NCI-H128 (cell line): ENCODE results near the gene ZCCHC3.
"Not testable (repeated sequence)": the region's sequence is repeated elsewhere in the genome, so short reads cannot be mapped to it uniquely, and the experiment has no call there.

Experiments
- DNase-seq: peaks from one replicate; lab custom pipeline; 2025; ENCODE audit not compliant: unreplicated experiment; lab: John Stamatoyannopoulos, UW

Gene ZCCHC3

DNA sequence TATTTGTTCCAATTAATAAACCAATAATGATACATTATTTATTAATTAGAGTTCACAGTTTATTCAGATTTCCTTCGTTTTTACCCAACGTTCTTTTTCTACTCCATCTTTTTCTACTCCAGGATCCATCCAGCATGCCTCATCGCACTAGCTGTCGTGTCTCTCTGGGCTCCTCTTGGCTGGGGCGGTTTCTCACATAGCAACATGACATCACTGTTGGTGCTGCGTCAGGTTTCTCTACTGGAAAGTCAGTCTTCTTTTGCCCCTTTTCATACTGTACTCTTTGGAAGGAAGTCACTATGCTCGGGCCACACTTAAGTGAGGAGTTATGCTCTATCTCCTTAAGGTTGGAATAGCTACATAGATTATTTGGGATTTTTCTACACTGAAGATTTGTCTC is 14.2 kb downstream of the ZCCHC3 start:
- DNase-seq, result no peak

DNA sequence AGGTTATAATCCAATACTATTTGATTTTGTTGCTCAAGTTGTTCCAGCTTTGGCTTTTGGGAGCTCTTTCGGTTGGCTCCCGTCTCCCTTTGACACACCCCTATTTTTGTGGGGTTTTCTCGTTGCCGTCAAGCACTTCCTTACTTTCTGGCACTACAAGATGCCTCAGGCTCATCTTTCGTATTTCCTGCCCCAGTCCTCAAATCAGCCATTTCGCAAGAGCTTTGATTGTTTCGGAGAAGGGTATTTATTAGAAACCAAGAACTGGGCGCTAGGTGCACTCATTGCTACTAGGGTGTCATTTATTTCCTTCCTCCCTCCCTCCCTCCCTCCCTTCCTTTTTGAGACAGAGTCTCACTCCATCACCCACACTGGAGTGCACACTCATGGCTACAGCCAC is 14.7 kb downstream of the ZCCHC3 start:
- DNase-seq, result no peak

DNA sequence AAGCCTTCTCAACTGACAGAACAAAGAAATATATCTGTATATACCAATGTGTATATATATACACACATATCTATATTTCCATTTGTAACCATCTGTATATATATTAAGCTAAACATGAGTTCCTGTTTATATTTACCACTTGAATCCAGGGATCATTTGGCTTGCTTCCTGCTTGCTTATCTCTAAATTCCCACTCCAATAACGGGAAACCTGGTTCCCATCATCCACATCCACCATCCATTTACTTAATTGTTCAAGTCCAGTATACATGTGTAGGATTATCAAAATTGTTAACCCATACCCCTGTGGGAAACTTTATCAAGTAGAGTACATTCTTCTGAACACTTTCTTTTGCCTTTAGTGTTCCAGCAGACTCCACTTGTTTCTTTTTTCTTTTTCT is 15.5 kb downstream of the ZCCHC3 start:
- no peak for DNase-seq

DNA sequence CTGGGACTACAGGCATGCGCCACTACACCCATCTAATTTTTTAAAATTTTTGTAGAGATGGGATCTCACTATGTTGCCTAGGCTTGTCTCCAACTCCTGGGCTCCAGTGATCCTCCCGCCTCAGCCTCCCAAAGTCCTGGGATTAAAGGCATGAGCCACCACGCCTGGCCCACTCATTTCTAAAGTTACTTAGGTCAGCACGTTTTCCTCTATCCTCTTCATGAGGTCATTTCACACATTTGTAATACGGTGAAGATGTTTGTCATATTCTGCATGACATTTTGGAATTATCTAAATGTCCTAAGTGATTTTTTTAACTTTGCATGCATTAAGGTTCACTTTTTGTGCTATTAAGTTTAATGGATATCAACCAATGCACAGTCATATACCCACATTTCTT is 16.0 kb downstream of the ZCCHC3 start:
- DNase-seq, result no peak

DNA sequence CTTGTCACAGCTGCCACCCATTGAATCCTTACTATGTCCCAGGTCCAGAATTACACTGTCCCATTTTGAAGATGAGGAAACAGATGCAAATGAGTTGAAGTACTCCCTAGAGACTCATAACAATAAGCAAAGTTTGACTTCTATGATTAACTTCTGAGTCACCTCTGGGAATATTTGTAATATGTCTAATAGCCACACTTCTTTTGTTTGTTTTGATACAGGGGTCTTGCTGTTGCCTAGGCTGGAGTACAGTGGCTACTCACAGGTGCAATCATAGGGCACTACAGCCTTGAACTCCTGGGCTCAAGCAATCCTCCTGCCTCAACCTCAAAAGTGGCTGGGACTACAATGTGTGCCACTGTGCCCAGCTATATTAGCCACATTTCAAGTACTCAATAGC is 16.6 kb downstream of the ZCCHC3 start:
- DNase-seq, result no peak

DNA sequence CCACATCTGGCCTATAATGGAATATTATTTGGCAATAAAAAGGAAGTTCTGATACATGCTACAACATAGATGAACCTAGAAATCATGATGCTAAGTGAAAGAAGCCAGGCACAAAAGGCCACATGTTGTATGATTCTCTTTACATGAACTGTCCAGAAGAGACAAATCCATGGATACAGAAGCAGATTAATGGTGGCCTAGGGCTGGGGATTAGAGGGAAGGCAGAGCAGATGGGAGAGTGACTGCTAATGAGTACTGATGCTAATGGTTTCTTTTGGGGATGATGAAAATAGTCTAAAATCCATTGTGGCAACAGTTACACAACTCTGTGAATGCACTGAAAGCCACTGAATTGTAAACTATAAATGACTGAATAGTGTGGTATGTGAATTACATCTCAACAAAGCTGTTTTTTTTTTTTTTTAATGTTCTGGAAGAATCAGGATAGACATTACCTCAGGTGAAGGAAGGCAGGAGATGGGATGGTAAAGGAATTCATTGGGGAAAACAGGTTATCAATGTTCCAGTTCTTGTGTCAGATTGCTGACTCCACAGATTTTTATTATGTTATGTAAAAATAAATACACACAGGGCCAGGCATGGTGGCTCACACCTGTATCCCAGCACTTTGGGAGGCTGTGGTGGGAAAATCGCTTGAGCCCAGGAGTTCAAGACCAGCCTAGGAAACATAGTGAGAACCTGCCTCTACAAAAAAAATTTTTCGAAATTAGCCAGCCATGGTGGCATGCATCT is 19.1 kb downstream of the ZCCHC3 start:
- no peak for DNase-seq

DNA sequence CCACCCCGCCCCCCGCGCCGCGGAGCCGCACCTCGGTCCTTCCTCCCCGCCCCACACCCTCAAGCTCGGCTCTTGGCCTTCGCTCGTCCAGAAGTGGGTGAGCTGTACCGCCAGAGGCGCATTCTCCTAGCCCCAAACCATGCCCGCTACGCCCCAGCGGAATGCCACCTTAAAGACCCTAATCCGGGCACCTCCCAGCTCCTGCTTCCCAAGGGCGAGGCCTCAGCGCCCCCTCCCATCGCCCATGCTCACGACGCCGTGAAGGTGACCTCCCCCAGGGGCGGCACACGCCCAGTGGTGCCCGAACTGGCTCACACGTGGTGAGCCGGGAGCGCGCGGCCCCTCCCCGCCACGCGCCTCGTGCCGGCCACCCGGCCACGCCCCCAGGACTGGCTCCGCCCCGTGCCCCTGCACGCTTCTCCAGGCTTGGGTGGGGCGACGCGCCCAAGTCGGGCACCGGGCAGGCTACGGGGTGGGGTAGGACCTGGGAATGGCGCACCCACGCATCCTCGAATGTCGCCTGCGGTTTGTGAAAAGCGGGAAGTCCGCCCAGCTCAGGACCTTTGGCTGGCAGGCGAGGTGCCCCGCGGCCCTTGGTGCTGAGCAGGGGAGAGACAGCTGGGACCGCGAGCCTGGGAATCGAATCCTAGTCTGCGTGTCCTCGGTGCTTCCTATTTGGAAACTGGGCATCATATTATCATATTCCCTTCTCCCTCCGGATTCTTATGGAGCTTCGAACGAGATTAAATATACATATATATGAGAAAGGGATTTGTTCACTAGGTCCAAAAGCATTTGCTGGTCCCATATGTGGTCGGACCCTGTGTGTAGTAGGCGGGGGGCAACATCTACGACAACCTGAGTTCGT is 27.0 kb downstream of the ZCCHC3 start:
- peak; percentile 72 for DNase-seq

DNA sequence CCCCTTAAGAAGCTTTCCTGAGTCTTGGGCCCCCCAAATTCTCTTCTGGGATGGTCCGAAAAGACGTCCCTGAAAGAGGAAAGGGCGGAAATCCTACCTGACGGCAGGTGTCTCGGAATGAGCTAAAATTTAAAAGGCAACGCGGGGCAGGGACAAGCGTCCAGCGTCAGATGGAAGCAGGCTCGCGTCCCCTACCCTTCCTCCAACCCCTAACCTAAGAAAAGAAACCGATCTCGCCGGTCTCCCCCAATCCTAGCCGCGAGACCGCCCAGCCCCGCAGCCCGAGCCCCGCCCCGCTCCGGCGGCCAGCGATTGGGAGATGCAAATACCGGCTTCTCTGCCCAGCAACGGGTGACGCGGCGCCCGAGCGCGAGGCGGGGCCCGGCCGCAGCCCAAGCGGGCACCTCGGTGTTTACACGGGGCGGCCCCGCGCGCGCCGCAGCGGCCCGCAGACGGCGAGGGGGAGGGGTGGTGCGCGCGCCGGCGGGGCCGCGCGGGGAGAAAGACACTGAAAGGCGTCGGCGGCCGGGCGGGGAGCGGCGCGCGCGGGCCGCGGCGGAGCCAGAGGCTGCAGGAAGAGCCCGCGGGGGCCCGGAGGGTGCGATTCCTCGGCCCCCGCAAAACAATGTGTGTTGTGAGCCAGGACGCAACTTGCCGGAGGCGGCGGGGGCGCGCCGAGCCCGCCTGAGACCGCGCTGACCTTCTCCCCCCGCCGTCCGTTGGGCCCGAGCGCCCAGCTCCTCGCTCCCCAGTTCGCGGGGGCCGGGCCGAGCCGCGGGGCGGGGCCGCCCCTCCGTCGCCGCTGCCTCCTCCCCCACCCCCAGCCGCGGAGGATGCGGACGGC is 27.9 kb downstream of the ZCCHC3 start, which contains the start of gene SOX12:
SOX12 (plus strand) TSS at position 508 of the 844 bp plus-strand sequence. CDS start 373 bp downstream, outside the sequence.
- peak; percentile 78 for DNase-seq

DNA sequence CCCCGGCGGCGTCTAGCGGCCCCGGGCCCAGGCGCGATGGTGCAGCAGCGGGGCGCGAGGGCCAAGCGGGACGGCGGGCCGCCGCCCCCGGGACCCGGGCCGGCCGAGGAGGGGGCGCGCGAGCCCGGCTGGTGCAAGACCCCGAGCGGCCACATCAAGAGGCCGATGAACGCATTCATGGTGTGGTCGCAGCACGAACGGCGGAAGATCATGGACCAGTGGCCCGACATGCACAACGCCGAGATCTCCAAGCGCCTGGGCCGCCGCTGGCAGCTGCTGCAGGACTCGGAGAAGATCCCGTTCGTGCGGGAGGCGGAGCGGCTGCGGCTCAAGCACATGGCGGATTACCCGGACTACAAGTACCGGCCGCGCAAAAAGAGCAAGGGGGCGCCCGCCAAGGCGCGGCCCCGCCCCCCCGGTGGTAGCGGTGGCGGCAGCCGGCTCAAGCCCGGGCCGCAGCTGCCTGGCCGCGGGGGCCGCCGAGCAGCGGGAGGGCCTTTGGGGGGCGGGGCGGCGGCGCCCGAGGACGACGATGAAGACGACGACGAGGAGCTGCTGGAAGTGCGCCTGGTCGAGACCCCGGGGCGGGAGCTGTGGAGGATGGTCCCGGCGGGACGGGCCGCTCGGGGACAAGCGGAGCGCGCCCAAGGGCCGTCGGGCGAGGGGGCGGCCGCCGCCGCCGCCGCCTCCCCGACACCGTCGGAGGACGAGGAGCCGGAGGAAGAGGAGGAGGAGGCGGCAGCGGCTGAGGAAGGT is 28.7 kb downstream of the ZCCHC3 start:
- DNase-seq, result no peak

DNA sequence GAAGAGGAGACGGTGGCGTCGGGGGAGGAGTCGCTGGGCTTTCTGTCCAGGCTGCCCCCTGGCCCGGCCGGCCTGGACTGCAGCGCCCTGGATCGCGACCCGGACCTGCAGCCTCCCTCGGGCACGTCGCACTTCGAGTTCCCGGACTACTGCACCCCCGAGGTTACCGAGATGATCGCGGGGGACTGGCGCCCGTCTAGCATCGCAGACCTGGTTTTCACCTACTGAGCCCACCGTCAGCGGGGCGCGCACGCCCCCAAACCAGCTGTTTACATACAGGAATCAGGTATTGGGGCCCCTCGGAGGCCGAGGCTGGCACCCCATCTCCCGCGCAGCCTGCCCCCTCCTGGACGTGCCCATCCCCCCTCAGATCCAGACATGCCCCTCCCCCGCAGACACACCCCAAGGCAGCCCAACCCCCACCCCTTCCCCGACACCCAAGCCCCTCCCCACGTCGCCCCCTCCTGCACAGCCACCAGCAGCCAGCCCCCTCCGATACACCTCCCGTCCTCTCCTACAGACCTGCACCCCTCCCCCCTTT is 29.3 kb downstream of the ZCCHC3 start:
- no peak for DNase-seq

DNA sequence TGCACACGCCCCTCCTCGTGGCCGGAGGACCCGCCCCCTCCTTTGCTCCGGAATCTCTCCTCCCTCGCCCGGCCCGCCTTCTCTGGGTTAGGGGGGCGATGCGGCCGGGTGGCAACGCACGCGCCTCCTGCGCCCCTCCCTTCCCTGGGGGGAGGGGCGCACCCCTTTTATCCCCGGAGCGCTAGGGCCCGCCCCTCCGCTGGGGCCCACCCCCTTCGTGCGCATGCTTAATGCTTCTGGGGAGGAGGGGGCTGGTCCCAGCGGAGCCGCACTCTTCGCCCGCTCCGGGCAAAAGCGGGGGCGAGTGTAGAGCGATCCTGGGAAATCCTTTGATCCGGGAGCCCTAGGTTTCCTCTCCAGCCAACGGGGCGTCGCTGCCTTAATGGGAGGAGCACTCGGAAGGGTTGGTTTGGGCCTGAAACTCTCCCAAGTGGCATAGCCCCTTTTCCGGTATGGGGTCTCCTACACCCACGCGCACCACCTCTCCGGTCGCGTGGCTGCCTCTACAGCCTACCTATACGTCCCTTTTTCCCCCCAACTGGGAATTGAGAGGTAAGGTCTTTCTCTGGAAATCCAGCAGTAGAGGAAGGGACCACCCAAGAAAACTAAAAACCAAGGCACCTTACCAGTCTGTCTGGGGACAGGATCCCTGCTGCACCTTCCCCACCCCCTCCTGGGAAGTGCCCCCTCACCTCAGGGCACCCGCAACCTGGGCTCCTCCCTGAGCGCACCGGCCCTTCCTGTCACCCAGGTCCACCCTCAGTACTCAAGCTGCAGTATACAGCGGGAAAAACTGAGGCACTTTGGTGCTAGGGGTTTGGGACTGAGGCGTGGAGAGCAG is 30.0 kb downstream of the ZCCHC3 start:
- DNase-seq, result peak; percentile 90

DNA sequence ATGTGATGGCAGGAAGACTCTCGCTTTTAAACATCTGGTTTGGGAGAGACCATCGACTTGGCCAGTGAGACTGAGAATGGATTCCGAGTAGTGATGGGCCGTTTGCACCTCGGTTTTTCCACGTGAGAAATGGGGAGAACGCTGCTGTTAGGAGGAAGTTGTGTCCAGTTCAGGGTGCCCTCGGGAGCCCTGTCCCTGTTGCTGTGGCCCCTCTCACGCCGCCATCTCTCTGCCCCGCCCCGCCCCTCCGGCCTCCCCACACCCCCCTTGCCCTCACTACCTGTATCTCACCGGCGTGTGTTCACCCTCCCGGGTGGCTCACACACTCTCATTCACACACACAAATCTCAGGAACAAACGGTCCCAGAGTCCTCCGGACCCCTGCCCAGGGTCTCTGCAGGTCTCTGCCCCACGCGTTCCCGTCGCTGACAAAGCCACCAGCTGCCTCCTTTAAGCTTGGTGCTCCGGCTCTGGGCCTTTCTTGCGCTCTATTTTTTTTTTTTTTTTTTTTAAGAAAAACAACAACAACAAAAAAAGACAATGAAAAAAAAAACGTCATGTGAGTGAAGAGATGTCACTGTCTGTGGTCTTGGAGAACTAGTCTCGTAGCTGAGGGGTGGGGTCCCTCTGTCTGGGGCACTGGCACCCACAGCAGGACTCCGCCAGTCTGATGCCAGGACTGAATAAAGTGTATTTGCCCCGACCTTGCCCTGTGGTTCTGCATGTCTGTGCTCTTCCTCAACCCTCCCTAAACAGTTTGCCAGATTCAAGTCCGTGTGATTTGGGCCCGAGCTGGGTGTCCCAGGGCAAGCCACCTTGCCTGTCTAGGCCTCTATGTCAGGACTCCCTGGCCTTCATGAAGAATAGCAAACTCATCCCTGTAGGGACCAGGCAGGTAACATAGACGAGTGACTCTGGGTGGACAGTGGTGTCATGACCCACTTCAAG is 30.9 kb downstream of the ZCCHC3 start:
- no peak for DNase-seq

DNA sequence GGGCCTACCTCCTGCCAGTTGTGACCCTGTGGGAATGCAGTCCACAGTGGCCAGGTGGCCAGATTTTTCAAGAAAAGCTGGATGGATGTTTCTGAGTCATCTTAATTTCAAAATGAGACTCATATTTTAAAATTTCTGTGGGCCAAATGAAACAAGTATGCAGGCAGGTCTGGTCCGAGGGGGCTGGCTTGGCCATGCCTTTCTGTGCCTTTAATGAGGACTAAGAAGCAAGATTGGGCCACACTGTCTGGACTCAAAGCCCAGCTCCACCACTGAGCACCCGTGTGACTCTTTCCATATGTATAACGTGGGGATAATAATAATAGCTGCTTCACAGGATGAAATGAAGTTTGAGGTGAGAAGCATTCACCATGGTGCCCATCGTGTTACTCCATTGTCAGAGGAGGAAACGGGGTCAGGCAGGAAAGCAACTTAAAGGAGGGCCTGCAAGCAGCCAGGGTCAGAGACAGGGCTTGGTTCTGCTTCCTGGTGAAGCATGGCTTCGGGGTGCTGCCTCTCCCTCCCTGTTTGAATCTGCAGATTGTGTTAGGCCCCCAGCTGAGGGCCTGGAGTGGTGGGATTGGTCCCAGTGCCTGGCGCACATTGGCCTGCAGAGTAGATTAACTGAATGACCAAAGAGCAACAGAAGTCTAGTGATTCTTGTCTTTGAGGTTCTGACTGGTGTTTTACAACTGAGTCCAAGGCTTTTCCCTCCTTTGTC is 31.8 kb downstream of the ZCCHC3 start:
- DNase-seq, result no peak

DNA sequence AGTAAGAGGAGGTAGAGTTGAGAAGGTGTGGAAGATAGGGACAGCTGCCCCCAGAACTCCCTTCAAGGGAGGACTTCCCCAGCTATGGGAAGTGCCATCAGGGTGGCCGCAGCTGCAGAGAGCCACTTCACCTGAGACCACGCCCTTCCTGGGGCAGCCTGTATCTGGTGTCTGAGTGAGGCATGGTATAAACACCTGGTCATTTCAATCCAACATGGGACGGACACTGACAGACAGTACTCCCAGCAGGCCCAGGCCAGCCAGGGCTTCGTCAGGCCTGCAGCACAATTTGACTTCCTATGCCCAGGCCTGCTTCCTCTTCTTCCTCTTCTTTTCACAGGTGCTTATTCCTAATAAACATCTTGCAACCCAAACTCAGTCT is 32.5 kb downstream of the ZCCHC3 start:
- DNase-seq, result peak; percentile 12

DNA sequence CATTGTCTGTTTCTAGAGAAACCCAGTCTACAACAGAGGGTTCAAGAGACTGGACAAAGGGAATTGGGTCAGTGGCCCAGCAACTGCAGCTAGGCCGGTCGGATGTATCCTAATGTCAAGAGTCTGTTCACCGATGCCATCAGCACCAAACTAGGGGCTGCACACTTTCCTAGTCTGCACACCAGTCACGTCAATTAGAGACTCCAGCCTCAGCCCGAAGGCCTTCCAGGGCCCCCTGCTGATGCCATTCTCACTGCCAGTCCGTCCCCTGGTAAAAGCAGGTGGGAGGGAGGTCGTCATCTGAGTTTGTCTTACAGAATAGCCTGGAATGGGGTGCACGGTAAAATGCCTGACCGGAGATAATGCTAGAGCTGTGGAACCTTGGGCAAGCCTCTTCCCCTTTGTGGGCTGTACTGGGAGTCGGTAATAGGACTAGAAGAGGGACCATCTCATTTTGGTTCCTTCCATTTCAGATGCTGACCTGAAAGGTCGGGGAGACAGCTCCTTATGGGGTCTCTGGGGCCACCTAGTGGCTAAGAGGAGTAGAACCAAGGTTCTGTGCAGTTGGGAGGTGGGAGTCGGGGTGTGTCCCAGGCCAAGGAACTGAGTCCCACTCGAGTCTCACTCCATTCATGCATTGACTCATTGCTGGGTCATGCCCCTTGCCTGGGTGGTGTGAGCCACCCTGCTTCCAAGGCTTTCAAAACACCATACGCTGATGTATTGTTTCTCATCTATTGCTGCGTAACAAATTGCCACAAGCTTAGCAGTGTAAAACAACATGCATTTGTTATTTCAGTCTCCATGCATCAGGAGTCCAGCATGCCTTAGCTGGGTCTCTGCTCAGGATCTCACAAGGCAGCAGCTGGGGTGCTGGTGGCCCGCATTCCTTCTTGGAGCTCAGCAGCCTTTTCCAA is 33.1 kb downstream of the ZCCHC3 start:
- DNase-seq, result peak; percentile 31

DNA sequence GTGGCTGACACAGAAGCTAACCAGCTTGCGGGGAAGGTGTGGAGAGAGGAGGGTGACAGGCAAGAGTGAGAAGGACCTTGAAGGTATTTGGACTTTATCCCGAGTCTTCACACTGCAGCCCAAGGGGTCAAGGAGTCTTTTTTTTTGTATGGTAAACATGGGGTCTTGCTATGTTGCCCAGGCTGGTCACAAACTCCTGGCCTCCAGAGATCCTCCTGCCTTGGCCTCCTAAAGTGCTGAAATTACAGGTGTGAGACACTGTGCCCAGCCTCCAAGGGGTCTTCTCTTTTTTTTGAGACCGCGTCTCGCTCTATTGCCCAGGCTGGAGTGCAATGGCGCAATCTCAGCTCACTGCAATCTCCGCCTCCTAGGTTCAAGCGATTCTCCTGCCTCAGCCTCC is 37.2 kb downstream of the ZCCHC3 start:
- no peak for DNase-seq

DNA sequence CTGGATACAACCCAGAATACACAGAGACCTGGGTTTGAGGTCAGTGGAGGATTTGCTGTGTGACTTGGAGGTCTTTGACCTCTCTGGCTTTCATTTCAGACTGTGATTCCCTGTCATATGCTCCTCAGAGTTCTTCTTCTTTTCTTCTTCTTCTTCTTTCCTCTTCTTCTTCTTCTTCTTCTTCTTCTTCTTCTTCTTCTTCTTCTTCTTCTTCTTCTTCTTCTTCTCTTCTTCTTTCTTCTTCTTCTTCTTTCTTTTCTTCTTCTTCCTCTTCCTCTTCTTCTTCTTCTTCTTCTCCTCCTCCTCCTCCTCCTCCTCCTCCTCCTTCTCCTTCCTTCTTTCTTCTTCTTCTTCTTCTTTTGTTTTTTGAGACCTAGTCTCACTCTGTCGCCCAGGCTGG is 38.7 kb downstream of the ZCCHC3 start:
- not testable (repeated sequence) for DNase-seq
